Measurements from ENCODE around the gene MRPL4.

MRPL4 gene

GRCh38 chr19:10309423-10309822, 57.4 kb downstream of the MRPL4 start, which contains the start of gene ZGLP1:
Gene ZGLP1 (minus strand): TSS chr19:10309815.
- no peak for DNase-seq (ENCODE audit: low read depth in 2 of 2, low spot score in 1 of 2)

All from stimulated activated CD8-positive, alpha-beta memory T cell treated with anti-CD3 and anti-CD28 coated beads, Interleukin-4, amount 100 ng/mL, for 4 hours (primary cell).